ENCODE data around the gene CT45A3.
A peak's percentile ranks its signal among the peaks of the same experiment; 100 is the strongest.
"Not testable (repeated sequence)": the region's sequence is repeated elsewhere in the genome, so short reads cannot be mapped to it uniquely, and the experiment has no call there.

Gene CT45A3, protein sequence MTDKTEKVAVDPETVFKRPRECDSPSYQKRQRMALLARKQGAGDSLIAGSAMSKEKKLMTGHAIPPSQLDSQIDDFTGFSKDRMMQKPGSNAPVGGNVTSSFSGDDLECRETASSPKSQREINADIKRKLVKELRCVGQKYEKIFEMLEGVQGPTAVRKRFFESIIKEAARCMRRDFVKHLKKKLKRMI

DNA sequence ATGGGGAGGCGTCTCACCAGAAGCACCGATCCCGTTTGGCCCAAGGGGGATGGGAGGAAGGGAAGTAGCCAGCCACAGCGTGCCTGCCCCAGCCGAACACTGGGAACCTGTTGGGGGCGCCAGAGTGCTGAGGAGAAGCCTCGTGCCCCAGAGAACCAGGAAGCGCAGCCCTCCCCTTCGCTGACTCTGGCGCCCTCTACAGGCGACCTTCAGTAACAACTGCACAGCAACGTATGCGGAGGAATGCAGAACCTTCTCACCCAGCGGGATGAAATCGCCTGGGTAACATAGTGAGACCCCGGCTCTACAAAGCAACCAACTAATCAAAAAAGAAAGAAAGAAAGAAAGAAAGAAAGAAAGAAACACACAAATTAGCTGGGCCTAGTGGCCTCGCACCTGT, at the start of gene CT45A3:
CT45A3 (minus strand) TSS at position 101 of the 400 bp plus-strand sequence. CDS start 3,747 bp downstream, outside the sequence.
- DNase-seq (ENCODE audit: low read depth, low spot score), result not testable (repeated sequence)

DNA sequence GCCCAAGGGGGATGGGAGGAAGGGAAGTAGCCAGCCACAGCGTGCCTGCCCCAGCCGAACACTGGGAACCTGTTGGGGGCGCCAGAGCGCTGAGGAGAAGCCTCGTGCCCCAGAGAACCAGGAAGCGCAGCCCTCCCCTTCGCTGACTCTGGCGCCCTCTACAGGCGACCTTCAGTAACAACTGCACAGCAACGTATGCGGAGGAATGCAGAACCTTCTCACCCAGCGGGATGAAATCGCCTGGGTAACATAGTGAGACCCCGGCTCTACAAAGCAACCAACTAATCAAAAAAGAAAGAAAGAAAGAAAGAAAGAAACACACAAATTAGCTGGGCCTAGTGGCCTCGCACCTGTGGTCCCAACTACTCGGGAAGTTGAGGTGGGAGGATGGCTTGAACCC, 34.7 kb upstream of the CT45A3 start, which contains the start of gene CT45A6:
CT45A6 (minus strand) TSS at position 101 of the 400 bp plus-strand sequence. CDS start 3,794 bp downstream, outside the sequence.
- not testable (repeated sequence) for DNase-seq (ENCODE audit: low read depth, low spot score)

DNA sequence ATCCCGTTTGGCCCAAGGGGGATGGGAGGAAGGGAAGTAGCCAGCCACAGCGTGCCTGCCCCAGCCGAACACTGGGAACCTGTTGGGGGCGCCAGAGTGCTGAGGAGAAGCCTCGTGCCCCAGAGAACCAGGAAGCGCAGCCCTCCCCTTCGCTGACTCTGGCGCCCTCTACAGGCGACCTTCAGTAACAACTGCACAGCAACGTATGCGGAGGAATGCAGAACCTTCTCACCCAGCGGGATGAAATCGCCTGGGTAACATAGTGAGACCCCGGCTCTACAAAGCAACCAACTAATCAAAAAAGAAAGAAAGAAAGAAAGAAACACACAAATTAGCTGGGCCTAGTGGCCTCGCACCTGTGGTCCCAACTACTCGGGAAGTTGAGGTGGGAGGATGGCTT, 17.4 kb upstream of the CT45A3 start, which contains the start of gene CT45A5:
CT45A5 (minus strand) TSS at position 101 of the 400 bp plus-strand sequence. CDS start 3,774 bp downstream, outside the sequence.
- not testable (repeated sequence) for DNase-seq (ENCODE audit: low read depth, low spot score)

DNA sequence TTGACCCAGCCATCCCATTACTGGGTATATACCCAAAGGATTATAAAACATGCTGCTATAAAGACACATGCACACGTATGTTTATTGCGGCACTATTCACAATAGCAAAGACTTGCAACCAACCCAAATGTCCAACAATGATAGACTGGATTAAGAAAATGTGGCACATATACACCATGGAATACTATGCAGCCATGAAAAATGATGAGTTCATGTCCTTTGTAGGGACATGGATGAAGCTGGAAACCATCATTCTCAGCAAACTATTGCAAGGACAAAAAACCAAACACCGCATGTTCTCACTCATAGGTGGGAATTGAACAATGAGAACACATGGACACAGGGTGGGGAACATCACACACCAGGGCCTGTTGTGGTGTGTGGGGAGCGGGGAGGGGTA, 23.3 kb downstream of the CT45A3 start:
- DNase-seq (ENCODE audit: low read depth, low spot score), result not testable (repeated sequence)

DNA sequence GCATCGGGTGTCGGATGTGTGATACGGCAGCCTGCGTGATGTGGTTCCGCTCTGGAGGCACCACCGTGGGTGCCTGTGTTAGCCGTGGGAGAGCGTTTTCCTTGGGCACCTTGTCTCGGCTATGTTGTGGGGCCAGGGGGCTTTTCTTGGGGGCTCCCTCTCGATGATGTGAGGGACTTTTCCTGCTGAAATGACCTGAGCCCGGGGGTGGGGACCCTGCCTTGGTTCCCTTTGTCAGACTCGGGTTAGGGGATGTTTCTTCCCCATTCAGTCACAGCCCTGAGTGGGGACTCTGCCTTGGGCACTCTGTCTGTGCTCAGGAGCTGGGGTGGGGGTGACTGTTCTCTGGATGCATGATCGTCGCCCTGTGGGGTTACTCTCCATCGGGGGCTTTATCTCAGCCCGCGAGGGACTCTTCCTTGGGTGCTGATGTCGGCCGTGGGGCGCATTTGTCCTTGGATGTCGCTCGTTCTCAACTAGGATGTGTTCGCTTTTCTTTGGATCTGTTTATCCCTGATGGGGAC, 26.7 kb downstream of the CT45A3 start:
- DNase-seq (ENCODE audit: low read depth, low spot score), result no peak

DNA sequence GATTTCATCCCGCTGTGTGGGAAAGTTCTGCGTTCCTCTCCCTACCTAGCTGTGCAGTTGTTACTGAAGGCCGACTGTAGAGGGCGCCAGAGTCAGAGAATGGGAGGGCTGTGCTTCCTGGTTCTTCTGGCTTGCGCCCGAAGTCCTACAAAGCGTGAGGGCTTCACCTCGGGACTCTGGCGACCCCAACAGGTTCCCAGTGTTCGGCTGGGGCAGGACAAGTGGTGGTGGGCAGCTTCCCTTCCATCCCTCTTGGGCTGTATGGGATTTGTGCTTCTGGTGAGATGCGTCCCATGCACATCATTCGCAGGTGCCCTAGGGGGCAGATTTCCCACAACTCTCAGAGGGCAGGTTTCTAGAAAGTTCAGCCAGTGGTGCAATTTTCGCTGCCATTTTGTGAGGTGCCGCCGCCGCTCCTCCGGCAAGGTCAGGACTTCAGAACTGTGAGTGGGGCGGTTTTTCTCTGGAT, 27.3 kb downstream of the CT45A3 start:
- peak; percentile 6 for DNase-seq (ENCODE audit: low read depth, low spot score)

DNA sequence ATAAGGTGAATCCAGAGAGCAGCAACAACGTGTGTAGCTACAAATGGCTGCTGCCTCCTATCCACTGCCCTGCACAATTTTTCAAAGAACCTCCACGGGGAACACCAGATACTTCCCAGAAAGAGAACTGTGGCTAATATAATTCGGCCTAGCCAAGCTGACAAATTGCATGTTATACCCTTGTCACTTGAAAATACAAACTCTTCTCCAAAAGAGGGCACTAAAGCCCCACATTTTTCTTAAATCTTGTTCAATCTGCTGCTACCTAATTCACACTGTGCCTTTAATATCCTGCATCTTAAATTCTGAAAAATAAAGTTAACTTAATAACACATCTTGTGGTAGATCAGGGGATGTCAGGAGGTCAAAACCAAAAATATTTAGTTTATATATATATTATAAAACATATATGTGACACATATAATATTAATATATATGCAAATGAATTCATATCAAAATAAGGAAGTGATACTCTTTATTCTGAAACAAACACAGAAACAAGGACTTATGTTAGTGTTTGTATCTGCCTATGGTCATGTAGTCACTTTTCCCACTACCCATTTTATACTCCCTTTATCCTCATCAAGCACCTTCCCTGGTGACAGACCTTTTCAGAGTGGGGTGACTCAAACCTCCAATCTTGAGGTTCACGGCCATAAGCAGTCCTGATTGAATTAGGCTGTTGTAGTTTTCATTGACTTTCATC, 30.5 kb downstream of the CT45A3 start:
- DNase-seq (ENCODE audit: low read depth, low spot score), result peak; percentile 3

DNA sequence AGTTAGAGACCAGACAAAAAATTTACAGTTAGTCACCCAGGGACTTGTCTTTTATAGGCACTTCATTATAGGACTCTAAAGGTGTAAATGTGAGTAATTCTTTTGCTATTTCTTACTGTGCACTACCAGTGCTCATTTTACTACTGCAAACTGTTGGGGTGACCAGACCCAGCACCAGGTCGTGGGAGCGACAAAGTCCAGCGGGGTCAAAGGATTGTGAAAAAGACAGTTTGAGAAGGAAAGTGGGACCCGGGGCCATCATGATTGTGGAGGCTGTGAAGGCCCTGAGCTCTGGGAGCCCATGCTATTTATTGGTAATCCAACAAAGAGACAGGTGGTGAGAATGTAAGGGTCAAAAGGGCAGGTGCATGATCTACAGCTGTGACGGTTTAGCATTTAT, 33.3 kb downstream of the CT45A3 start:
- not testable (repeated sequence) for DNase-seq (ENCODE audit: low read depth, low spot score)

DNA sequence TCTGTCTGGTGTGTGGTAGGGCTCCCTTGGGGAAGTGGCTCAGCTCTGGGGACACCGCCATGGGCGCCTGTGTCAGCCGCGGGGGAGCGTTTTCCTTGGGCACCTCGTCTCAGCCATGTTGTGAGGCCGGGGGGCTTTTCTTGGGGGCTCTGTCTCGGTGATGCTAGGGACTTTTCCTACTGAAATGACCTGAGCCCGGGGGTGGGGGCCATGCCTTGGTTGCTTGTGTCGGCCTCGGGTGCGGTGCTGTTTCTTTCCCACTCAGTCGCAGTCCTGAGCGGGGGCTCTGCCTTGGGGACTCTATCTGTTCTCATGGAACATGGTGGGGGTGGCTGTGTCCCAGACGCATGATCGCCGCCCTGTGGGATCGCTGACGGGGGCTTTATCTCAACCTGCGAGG, 54.2 kb downstream of the CT45A3 start:
- DNase-seq (ENCODE audit: low read depth, low spot score), result no peak

DNA sequence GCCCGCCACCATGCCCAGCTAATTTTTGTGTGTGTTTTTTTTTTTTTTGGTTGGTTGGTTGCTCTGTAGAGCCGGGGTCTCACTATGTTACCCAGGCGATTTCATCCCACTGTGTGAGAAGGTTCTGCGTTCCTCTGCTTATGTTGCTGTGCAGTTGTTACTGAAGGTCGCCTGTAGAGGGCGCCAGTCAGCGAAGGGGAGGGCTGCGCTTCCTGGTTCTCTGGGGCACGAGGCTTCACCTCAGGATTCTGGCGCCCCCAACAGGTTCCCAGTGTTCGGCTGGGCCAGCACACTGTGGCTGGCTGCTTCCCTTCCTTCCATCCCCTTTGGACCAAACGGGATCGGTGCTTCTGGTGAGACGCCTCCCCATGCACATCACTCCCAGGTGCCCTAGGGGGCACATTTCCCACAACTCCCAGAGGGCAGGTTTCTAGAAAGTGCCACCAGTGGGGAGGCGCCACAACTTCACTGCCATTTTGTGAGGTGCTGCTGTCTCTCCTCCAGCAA, 54.8 kb downstream of the CT45A3 start, which contains the start of gene CT45A1:
CT45A1 (plus strand) TSS at position 457 of the 507 bp plus-strand sequence. CDS start 5,302 bp downstream, outside the sequence.
- DNase-seq (ENCODE audit: low read depth, low spot score), result not testable (repeated sequence)

Data from astrocyte of the hippocampus (primary cell).